H54 (cell line): ENCODE measurements around the gene TMSB4X.
"Not testable (repeated sequence)": the region's sequence is repeated elsewhere in the genome, so short reads cannot be mapped to it uniquely, and the experiment has no call there.

Source experiments
- DNase-seq: peaks from one replicate; pipeline ENCODE4 v3.0.0; 2011; ENCODE audit warnings: low spot score, mixed read lengths; ENCODE audit not compliant: insufficient read length
- FAIRE-seq: peaks from 3 replicates; lab custom pipeline; 2011; peaks lifted over from hg19 to GRCh38; lab: Jason Lieb, UNC
- POLR2A ChIP-seq: IDR thresholded peaks from 2 replicates; pipeline ENCODE4 v1.6.1; 2011; ENCODE audit warnings: low read depth, mild to moderate bottlenecking, low read length

TMSB4X gene

DNA sequence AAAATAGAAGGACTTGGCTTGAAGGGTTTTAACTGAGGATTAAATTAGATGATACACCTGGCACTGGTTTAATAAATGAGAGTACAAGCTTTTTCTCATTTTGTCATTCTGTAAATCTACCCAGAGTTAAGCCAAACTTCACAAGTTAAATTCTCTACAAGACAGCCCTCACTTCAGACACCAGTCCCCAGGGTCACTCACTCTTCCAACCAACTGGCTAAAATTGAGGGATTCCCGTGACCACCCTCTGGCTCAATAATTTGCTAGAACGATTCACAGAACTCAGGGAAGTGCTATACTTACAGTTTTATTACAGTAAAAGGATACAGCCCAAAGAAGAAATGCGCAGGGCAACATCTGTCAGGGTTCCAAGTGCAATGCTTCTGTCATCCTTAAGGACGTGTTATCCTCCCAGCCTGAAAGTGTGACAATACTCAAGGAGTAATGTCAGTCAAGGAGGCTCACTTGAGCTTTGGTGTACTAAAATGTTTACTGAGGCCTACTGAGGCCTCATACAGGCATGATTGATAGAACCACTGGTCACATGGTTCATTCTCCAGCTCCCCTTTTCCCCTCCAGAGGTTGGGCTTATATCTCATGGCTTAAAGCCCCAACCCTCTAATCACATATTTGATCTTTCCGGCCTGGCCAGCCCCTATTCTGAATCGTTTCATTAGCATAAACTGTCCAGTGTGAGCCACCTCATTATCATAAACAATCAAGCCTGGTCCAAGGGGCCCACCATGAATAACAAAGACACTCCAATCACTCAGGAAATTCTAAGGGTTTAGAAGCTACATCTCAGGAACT is 9.6 kb upstream of the TMSB4X start:
- FAIRE-seq (no peak), DNase-seq (no peak)
- TF ChIP-seq POLR2A, result no peak

GRCh38 chrX:12966151-12966550 is 8.8 kb upstream of the TMSB4X start:
- DNase-seq (no peak), FAIRE-seq (no peak)
- no peak for TF ChIP-seq POLR2A

DNA sequence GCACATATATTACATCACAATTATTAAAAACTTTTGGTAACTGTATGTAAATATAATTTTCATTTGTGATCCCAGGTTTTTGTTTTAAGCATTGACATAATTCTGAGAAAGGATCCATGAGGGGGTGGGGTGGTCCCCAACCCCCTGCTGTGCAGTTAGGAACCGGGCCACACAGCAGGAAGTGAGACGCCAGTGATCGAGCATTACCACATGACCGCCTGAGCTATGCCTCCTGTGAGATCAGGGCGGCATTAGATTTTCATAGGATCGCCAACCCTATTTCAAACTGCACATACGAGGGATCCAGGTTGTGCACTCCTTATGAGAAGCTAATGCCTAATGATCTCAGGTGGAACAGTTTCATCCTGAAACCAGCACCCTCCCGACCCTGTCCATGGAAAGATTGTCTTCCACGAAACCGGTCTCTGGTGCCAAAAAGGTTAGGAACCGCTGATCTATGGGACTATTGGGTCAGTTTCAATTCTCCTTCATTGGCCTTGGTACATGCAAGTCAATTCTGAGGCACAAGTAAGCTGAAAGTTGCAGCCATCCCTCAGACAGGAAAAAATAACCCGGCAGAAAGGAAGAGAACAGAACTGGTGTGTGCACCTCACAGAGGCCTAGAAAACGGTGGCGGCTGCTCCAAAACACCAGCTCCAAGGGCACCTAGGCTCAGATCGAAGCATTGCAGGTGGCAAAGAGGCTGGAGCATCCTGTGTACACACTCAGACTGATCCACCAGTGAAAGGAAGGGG is 7.0 kb upstream of the TMSB4X start:
- no peak for TF ChIP-seq POLR2A
- DNase-seq (no peak), FAIRE-seq (no peak)

GRCh38 chrX:12970691-12971202 is 4.2 kb upstream of the TMSB4X start:
- TF ChIP-seq POLR2A, result no peak
- no peak for DNase-seq
- FAIRE-seq, result no peak

DNA sequence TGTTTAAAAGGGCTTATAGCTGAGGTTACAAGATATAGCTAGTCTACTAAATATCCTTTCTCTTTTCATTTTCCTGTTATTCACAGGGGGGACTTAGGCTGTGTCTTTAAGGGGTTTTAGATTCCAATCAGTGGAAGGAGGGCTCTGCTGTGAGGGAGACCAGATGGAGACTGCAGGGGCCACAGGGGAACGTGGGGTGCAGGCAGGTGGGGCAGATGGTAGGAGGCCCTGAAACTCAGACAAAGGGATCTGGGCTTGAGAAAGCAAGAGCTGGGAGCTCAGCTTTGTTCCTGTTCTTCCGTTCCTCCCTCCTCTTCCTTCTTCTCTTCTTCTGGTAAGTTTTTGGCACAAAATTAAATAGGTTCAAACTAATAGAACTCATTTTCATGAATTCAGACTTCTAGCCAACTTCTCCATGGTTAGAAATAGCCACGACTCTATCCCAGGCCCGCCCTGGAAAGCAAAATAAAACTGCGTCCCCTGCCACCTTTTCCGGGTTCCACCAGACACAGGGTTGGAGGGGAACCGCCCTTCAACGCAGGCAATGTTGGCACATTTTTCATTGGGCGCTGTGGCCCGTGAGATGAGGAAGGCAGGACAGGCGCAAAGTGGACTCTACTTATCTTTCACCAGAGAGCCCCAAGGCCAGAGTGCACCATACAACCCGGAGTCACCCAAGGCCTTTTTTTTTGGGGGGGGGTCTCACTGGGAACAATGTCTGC is 3.5 kb upstream of the TMSB4X start:
- no peak for FAIRE-seq
- DNase-seq, result no peak

DNA sequence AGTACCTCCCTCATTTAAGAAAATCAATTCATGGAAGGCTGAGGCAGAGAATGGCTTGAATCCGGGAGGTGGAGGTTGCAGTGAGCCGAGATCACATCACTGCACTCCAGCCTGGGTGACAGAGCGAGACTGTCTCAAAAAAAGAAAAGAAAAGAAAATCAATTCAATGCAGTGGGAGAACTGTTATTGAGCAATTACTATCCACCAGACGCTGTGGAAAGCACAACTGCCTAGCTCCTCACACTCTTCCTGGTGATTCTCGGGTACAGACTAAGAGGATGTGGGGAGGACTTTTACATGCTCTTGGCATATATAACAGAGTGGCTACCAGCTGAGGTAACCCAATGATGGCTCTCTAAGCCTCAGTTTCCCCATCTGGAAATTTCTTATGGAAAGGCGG is 2.7 kb upstream of the TMSB4X start:
- DNase-seq (no peak), FAIRE-seq (no peak)
- TF ChIP-seq POLR2A, result no peak

More for the DNA sequence above, 3.5 kb upstream of the TMSB4X start:
- TF ChIP-seq POLR2A, result no peak

DNA sequence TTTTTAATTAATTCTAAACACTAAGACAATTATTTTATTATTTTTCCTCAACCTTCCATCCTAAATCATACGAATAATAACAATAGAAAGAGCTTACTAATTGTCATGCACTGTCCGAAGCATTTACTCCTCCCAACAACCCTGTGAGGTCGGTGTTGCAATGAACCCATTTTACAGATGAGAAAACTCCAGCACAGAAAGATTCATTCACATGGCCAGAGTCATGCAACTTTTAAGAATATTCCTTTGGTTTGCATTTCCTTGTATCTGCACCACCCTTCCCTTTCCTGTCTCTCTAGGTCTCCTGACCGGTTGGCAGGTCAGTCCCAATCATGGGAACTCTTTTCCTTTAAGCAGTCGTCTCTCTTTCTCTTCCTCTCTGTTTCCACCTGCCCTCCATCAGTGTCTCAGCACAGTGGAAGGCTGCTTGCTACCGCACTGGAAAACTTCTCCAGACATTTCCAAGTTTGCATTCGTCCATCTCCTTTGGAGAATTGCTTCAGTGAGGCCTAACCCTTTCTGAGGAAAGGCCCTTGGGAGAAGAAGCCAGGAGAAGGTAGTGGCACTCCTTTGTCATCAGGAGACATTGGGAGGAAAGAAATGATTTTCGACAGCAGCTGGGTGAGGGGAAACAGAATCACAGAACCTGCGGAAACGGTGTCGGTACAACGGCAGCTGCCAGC is 1.9 kb upstream of the TMSB4X start:
- FAIRE-seq, result no peak
- DNase-seq, result no peak
- TF ChIP-seq POLR2A, result no peak

DNA sequence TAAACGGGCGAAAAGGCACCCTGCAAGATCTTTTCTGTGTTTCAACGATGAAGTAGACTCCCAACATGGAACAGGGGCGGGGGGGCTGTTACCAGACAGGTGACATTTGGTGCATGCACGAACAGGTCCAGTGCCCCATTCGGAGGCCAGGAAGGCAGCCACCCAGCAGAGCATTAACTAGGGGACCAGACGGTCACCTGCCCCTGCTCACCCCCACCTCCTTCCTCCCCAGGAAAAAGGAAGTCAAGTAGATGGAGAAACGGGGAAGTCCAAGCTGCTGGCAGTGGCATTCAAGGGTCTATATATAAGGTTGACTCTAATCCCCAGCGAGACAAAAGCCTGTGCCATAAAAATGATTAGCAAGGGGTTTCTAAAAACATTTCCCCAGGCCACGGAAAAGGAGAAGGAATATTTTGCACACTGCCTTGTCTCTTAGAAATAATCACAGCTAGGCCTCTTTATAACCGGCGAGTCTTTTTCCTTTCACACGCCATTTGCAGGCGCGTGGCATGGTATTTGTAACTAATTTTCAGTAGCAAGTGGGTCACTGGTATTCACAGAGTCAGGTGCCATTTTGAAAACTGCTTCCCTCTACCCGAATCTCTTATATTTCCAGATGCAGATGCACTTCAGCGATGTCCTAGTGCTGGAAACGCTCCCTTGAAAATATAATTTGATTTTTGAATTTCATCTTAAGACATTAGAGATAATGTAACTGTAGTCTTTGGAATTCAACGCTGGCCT is 1.2 kb upstream of the TMSB4X start:
- TF ChIP-seq POLR2A, result no peak
- FAIRE-seq (no peak), DNase-seq (no peak)

GRCh38 chrX:12974305-12974795 is 560 bp upstream of the TMSB4X start:
- DNase-seq (no peak), FAIRE-seq (no peak)
- TF ChIP-seq POLR2A, result peak; percentile 31; the same call in 1 of the 2 replicates

GRCh38 chrX:12975670-12975965 is 708 bp downstream of the TMSB4X start:
- no peak for FAIRE-seq
- TF ChIP-seq POLR2A, result no peak
- DNase-seq, result no peak

- DNase-seq, result no peak
- FAIRE-seq, result no peak
- no peak for TF ChIP-seq POLR2A
These were observed 1.2 kb downstream of the TMSB4X start for GRCh38 chrX:12975991-12976558.

DNA sequence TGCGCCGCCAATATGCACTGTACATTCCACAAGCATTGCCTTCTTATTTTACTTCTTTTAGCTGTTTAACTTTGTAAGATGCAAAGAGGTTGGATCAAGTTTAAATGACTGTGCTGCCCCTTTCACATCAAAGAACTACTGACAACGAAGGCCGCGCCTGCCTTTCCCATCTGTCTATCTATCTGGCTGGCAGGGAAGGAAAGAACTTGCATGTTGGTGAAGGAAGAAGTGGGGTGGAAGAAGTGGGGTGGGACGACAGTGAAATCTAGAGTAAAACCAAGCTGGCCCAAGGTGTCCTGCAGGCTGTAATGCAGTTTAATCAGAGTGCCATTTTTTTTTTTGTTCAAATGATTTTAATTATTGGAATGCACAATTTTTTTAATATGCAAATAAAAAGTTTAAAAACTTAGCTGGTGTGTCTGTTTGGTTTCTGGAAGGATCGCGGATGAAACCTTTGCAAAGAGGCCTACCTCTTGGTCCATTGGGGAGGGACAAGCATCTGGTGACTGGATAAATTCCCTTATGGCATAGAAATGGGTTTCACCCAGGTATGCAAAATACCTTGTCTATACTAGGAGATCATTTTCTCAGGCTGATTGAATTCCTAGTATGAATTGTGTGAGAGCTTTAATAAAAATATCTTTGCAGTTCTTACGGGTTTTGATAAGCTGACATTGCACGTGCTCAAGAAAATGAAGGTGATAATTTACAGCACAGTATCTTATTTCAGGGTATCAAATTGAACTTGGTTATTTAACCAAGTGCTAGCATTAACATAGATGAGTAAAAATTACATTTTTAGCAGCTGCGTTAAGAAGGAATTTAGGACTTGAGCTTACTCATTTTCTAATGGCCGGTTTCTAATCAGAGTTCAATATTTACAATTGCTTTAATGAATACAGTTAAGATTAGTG is 2.2 kb downstream of the TMSB4X start:
- DNase-seq, FAIRE-seq: not testable (repeated sequence)
